HG02852 (cell line): ENCODE data around the gene TRIM24.

Source experiments
- ATAC-seq: cut with Tn5 transposase; IDR thresholded peaks from one replicate; pipeline ENCODE4 v1.9.1; 2021; ENCODE audit warnings: mild to moderate bottlenecking, moderate library complexity; ENCODE audit not compliant: unreplicated experiment

The TRIM24 gene

DNA sequence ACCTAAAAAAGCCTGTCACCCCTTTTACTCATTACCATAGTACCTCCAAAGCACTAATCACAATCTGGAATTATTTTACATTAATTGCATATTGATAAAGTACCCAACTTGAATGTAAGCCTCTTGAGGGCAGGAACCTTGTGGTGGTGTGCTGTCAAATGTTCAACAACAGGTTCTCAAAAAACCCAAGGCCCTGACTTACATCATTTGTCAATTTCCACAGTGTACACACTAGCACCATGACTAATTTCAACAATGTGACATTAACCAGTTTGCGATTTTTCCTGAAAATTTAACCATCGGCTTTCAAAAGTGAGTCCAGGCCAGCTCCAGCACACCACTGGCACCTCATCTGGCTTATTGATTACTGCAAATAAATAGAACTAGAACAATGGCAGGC, 153.6 kb downstream of the TRIM24 start:
- no peak for ATAC-seq

DNA sequence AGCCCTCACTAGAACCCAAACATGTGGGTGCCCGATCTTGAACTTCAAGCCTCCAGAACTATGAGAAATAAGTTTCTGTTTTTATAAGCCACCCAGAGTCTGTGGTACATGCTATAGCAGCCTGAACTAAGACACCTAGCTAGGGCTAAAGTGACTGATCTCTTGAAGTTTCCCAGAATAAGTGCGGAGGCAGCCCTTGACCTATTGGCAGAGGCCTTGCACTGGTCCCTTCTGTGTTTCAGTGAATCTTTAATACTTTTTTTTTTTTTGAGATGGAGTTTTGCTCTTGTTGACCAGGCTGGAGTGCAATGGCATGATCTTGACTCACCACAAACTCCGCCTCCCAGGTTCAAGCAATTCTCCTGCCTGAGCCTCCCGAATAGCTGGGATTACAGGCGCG, 156.0 kb downstream of the TRIM24 start:
- no peak for ATAC-seq

DNA sequence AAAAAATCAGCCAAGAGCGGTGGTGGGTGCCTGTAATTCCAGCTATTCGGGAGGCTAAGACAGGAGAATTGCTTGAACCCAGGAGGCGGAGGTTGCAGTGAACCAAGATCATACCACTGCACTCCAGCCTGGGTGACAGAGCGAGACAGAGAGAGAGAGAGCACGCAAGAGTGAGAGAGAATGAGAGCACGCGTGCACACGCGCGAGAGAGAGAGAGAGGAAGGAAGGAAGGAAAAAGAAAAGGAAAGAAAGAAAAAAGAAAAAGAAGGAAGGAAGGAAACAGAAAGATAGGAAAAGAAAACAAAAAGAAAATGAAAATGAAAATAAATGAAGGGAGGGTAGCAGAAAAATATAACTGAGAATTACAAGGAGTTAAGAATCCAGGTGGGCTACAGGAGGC, 158.4 kb downstream of the TRIM24 start:
- no peak for ATAC-seq

DNA sequence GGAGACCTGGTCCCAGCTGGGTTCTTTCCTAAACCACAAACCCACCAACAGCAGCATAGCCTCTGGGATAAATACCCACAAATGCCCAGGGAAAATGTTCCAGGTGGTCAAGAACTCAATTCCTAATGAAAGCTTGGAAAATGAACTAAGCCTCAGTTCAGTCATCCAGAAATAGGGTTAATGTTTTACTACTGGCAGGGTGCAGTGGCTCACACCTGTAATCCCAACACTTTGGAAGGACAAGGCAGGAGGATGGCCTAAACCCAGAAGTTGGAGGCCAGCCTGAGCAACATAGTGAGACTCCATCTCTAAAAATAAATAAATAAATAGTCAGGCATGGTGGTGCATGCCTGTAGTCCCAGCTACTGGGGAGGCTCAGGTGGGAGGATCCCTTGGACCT, 158.9 kb downstream of the TRIM24 start:
- ATAC-seq = no peak

DNA sequence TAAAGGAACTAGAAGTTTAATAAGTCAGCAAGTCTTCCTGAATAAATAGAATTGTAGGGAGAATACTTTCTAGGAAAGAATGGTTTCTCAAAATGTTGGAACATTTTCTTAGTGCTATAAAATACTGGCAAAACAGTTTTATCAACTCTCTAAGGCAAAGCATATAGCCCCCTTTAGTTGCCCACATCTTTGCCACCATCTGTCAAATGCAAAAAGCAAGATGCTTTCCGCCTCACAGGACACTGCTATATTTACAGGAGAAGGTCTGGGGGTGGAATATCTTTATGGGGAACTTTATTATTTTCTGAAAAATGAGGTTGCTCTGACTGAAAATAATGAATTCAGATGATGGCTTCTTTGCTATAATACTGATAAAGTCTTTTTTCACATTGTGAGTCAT, 162.8 kb downstream of the TRIM24 start:
- no peak for ATAC-seq

DNA sequence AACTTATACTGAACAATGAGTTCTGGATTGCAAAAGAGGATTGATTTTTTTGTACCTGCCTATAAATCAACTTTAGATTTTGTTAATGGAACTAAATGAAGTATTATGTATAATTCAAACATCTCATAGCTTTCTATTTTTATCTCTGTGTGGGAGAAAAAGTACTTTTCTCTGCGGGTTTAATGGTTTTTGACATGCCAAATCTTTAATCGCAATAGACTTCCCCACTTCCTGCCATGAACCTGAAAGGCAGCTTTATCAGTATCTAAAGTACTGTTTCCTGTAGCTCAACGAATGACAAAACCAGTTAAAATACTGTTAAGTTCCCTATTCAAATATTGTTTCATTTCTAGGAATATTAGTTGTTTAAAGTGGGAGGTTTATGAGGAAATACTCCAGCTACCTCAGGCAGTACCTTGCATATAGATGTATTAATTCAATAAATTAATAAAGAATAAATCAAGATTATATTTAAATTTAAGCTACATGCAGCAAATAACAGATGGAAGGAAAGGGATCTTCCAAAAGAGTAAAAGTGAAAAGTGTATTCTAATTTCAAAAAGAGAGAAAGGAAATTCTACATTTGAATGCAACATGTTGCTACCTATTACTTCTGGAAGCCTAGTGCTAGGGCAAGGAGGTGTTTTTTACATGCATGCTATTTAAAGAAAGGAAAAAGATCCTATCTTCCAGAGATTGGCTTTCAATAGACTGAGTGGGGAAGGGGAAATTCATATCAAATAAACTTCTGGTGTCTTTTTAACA, 165.2 kb downstream of the TRIM24 start:
- ATAC-seq = peak; percentile 66

DNA sequence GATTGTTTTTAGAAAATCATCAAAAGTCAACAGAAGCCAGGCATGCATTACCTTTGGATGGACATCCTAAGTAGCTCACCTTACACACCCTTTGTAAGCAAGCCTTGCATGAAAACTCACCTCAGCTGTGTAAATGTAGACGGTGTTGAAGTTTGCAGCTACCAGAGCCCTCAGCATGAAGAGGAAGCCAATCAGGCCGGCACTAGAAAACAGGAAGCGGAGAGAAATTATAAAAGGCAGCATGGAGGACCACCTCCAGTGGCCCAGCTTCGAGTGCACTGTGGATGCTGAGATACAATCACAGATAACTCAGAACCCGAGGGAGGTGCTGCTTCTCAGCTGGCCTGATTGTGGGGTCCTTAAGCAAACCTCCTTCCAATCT, 165.8 kb downstream of the TRIM24 start:
- ATAC-seq = no peak

DNA sequence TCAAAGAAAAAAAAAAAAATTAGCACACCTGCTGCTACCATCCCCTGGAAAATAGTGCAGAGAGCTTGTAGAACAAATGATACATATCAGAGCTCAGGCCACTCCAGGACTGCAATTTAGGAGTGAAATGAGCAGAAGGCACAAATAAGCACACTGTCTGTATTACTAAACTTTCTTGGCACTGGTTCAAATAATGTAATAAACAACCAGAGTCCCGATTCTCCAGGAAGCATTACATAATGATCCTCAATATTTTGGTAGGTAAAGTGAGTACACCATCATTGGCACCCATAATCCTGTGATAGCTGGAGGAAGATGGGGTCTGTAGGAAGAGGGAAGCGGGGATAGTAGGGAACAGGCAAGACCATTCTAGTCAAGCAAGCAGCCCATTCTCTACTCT, 166.8 kb downstream of the TRIM24 start:
- no peak for ATAC-seq

DNA sequence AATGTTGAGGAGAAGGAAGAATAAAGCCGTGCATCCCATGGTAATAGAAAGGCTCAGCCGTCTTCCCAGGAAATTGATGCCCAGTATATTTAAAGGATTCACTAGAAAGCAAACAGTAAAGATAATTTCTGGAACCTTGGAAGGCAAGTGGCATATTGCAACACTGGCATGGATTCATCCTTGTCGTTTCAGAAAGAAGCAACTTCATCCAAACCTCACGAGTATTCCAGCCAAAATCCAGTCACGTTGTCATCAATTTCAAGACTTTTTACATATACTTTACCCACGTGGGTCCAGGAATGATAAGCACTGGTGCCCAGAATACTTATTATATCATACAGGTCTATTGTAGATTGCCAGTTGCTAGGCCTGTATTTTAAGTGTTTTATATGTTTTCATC, 167.3 kb downstream of the TRIM24 start:
- ATAC-seq = no peak

DNA sequence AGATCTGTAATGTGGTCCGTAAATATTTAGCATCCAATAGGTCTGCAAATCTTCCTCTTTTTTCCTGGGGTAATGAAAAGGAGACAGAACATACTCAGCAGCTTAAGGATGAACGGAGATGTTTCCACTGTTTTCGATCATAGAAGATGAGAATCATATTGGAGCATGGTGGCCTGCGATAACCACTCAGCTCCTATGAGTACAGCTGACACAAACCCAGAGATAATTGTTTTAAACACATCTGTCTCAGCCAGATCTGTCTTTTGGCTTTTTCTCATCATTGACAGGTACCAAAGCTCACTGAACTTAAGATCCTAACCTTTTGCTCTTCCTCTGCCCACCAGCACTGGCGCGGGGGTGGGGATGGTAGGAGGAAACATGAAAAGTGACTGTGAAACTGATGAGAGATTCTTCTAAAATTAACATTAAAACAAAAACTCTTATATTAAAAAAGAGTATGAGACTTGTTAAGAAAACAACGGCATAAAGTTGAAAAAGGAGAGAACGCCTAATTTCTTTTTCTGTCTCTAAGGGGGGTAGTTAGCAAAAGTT, 170.1 kb downstream of the TRIM24 start:
- no peak for ATAC-seq

DNA sequence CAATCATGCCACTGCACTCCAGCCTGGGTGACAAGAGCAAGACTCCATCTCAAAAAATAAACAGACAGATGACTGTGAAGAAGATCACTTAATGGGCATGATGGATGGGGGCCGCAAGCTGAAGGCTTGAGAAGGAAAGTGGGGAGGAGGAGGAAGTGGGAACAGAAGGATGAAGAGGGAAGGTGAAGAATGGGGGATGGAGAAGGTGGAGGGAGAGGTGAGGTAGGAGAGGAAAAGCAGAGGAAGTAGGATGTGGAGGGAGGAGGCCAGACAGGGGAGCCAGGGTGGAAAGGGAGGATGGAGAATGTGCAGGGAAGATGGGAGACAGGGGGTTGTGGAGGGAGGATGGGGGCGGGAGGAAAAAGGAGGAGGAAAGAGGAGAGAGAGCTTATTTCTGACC, 172.3 kb downstream of the TRIM24 start:
- no peak for ATAC-seq

DNA sequence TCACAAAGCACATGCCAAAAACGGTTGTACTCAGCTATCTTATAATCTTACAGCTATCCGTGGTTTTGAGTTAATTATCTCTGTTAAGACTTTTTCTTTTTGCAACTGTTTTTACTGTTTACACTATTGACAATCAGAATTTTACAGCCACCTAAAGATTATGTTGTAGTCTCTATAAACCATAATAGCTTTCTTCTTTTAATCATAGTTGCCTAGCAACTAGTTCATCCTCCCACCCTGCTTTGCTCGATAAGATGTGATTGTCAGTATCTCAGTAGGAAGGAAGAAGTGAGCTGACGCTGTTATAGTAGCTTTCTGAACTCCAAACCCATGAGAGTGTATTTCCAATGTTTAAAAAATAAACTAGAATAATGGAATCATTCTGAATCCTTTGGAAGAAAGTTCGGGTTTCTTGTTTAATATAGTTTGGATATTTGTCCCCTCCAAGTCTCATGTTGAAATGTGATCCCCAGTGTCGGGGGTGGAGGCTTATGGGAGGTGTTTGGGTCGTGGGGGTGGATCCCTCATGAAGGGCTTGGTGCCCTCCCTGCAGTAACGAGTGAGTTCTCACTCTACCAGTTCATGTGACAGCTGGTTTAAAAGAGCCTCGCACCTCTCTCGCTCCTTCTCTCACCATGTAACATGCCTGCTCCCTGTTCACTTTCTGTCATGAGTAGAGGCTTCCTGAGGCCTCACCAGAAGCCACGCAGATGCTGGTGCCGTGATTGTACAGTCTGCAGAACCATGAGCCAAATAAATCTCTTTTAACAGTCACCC, 173.0 kb downstream of the TRIM24 start:
- ATAC-seq = no peak
